Measurements from ENCODE around the gene RANBP2. TPM values are rescaled to one million over a fixed set of nuclear protein-coding genes. Genes with fewer than 3 reads are reported as not detected.

The RANBP2 gene
- 19.3 to 26.0 TPM (median 24.7 TPM) in 5 replicates for total RNA-seq (2022; extraction: Qiagen RNA extraction)

DNA sequence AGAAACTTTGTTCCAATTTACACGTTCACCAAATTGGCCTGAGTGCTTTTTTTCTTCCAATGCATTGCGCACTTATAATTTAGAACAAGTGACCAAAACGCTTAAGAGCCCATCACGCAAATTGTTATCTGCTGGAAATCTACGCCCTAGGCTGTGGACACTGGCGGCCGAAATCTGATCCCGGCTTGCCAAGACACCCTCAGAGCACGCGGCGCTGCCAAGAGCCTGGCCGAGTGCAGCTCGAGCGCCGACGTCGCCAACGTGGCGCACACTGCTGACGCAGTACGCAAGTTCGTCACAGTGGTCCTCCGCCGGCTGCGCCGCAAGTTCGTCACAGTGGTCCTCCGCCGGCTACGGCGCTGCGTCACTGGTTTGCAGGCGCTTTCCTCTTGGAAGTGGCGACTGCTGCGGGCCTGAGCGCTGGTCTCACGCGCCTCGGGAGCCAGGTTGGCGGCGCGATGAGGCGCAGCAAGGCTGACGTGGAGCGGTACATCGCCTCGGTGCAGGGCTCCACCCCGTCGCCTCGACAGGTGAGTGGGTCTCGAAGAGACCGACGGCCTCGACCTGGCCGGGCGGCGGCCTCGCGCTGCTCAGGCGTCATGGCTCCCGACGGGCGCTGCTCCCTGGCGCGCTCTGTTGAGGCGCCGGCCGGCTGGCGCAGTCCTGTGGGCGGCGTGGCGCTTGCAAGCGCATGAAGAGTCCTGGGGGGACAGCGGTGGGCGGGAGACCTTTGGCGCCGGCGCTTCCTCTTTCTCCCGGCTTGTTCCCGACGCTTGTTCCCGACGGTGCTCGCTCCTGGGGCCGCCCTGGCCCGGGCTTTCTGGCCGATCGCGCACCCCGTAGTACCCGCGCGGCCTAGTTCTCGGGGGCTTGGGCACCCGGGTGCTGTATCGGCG is at the start of gene RANBP2:
TSS of gene RANBP2 (plus strand) at position 334 of the 896 bp plus-strand sequence. CDS start at position 459, 125 bp downstream.

DNA sequence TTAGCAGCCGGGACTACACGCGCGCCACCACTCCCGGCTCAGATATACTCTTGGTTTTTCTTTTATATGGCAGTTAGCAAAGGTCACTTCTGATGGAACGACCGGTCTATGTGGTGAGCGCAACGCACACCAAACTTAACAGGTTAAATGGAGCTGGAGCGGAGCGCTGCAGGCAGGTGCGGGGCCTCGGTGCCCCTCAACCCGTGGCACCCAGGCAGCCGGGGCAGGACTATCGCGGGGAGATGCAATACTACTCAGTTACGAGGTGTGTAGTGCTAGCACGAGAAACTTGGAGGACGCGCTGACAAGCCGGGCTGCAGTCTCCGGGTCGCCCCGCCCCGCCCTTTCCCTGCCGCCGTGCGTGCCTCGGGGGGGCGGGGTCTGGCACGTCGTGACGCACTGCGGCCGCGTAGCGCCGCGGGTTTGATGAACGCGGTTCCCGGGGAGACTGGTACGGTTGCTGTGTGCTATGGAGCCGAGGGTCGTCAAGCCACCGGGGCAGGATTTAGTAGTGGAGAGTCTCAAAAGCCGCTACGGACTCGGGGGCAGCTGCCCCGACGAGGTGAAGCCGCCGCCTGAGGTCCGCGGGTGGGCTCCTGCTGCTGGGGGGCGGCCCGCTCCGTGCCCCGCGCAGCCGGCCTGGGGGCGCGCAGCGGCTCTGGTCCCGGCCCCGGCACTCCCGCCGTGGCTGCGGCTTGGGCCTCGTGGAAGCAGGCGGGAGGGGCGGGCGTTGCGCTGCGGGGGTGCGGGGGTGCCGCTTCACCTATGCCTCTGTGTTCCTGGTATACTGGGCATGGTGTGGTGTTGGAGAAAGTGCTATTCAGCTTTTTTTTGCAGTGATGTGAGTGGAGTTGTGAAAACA is 67.3 kb downstream of the RANBP2 start, which contains the start of gene CCDC138:
TSS of gene CCDC138 (plus strand) at position 418 of the 862 bp plus-strand sequence. CDS start at position 470, 52 bp downstream.

Other genes with a start within 250 kb of the RANBP2 start
- gene LIMS1, start 185.0 kb upstream of the RANBP2 start, total RNA-seq (2022; extraction: Qiagen RNA extraction): 35.7 to 70.0 TPM (median 56.7 TPM) in 5 replicates
- gene CCDC138, start 67.3 kb downstream of the RANBP2 start, total RNA-seq (2022; extraction: Qiagen RNA extraction): 6.9 to 9.2 TPM (median 7.6 TPM) in 5 replicates

All from A549 treated with Mapracorat at 1 μM for 4 hours (cell line).